Endothelial cell of umbilical vein (primary cell): Measurements from ENCODE around the gene PCLO. TPM values are rescaled to one million over a fixed set of nuclear protein-coding genes. Genes with fewer than 3 reads are reported as not detected.
A peak's percentile ranks its signal among the peaks of the same experiment; 100 is the strongest.

Source experiments
- BruUV-seq: library from RNA; stranded (reverse); fragments of 400-500 nt; replicated peaks from 2 replicates; lab custom pipeline; 2021; lab: Mats Ljungman, UMichigan
- CTCF ChIA-PET: fragments of 300-600, 350-600 bp; sonication (Branson Sonifier 250); formaldehyde crosslinking; loops from one replicate; lab custom pipeline; 2021; ENCODE audit warnings: antibody characterized with exemption, inconsistent platforms; lab: Charles Lee
- POLR2A ChIA-PET: fragments of 300-600, 350-600 bp; sonication (Branson Sonifier 250); formaldehyde crosslinking; loops from one replicate; lab custom pipeline; 2021; ENCODE audit warnings: antibody characterized with exemption, inconsistent platforms; lab: Charles Lee
- DNase-seq: peaks from one replicate; pipeline ENCODE4 v3.0.0-alpha.2; 2011; ENCODE audit warnings: low read depth, low spot score
- FAIRE-seq: peaks from 2 replicates; lab custom pipeline; 2011; peaks lifted over from hg19 to GRCh38; lab: Jason Lieb, UNC
- H2AFZ ChIP-seq: 2 replicates; pipeline ENCODE4 v1.6.0; 2012; ENCODE audit warnings: low read depth, low read length, control low read depth, inconsistent platforms
- H3K27ac ChIP-seq: 2 replicates; pipeline ENCODE4 v1.5.1; 2011; ENCODE audit warnings: low read depth, mild to moderate bottlenecking, control low read depth, low read length, moderate library complexity; ENCODE audit not compliant: insufficient read depth
- H3K27me3 ChIP-seq, 2 experiments: 2 replicates each; pipeline versions ENCODE4 v1.6.0 to v1.6.1; 2011; ENCODE audit warnings: low read length in 2 of 2, mixed read lengths in 1 of 2; ENCODE audit not compliant: control insufficient read depth in 2 of 2, insufficient read depth in 2 of 2
- H3K36me3 ChIP-seq, 2 experiments: 2 replicates in 1 of 2; 3 replicates in 1 of 2; pipeline ENCODE4 v1.5.1; 2011; ENCODE audit warnings: low read length in 2 of 2, mild to moderate bottlenecking in 1 of 2, moderate library complexity in 1 of 2; ENCODE audit not compliant: control insufficient read depth in 2 of 2, insufficient read depth in 2 of 2; ENCODE audit errors: extremely low read depth in 1 of 2
- H3K4me1 ChIP-seq: 3 replicates; pipeline ENCODE4 v1.5.1; 2011; ENCODE audit warnings: mild to moderate bottlenecking, low read length; ENCODE audit not compliant: control insufficient read depth, insufficient read depth; ENCODE audit errors: extremely low read depth
- H3K4me2 ChIP-seq: 2 replicates; pipeline ENCODE4 v1.6.1; 2011; ENCODE audit warnings: low read length, control low read depth, mixed read lengths; ENCODE audit not compliant: insufficient read depth
- H3K4me3 ChIP-seq, 3 experiments: fragments of 200-600 bp in 1 of 3; sonication (generic), shearing (Covaris generic) in 1 of 3; replicated peaks in 1 of 3; 2 replicates each; pipeline ENCODE4 v1.5.1; 2011 to 2016; ENCODE audit warnings: control low read depth in 3 of 3, low read length in 3 of 3, mild to moderate bottlenecking in 2 of 3, inconsistent platforms in 1 of 3, low read depth in 1 of 3, moderate library complexity in 1 of 3; ENCODE audit not compliant: insufficient read depth in 1 of 3
- H3K79me2 ChIP-seq: 2 replicates; pipeline ENCODE4 v1.6.0; 2012; ENCODE audit warnings: low read length, inconsistent platforms; ENCODE audit not compliant: control insufficient read depth, insufficient read depth
- H3K9ac ChIP-seq: replicated peaks from 2 replicates; pipeline ENCODE3; 2011; ENCODE audit warnings: low read length, control low read depth; ENCODE audit not compliant: insufficient read depth; ENCODE audit errors: extremely low read depth
- H3K9me1 ChIP-seq: replicated peaks from 3 replicates; pipeline ENCODE4 v1.6.0; 2011; ENCODE audit warnings: mild to moderate bottlenecking, low read length; ENCODE audit not compliant: control insufficient read depth, insufficient read depth; ENCODE audit errors: extremely low read depth
- H3K9me3 ChIP-seq: replicated peaks from 2 replicates; pipeline ENCODE4 v1.5.1; 2012; ENCODE audit warnings: low read length, inconsistent platforms; ENCODE audit not compliant: control insufficient read depth, insufficient read depth
- H4K20me1 ChIP-seq: replicated peaks from 2 replicates; pipeline ENCODE3; 2011; ENCODE audit warnings: mild to moderate bottlenecking, low read length; ENCODE audit not compliant: control insufficient read depth, insufficient read depth; ENCODE audit errors: extremely low read depth
- CTCF ChIP-seq, 2 donors: IDR thresholded peaks; 1 replicate in 1 of 2; 2 replicates in 1 of 2; pipeline ENCODE4 v1.5.1; 2011; ENCODE audit warnings: low read length in 2 of 2, mild to moderate bottlenecking in 2 of 2, moderate library complexity in 2 of 2, control low read depth in 1 of 2, inconsistent platforms in 1 of 2, low read depth in 1 of 2; ENCODE audit not compliant: insufficient read depth in 1 of 2; ENCODE audit errors: extremely low read depth in 1 of 2
- EZH2 ChIP-seq: IDR thresholded peaks from 2 replicates; pipeline ENCODE4 v1.6.1; 2012; ENCODE audit warnings: borderline replicate concordance, low read depth, mild to moderate bottlenecking, moderate library complexity, low read length, inconsistent platforms; ENCODE audit not compliant: severe bottlenecking
- FOS ChIP-seq: IDR thresholded peaks from 2 replicates; pipeline ENCODE4 v1.6.1; 2011; ENCODE audit warnings: mild to moderate bottlenecking, low read length, moderate library complexity, borderline replicate concordance; ENCODE audit not compliant: insufficient read depth
- GATA2 ChIP-seq: IDR thresholded peaks from 2 replicates; pipeline ENCODE4 v1.7.0; 2011; ENCODE audit warnings: low read depth, mild to moderate bottlenecking, moderate library complexity, mixed read lengths, low read length; ENCODE audit not compliant: insufficient read length, insufficient read depth
- JUN ChIP-seq: IDR thresholded peaks from 2 replicates; pipeline ENCODE4 v1.6.1; 2011; ENCODE audit warnings: borderline replicate concordance, low read depth; ENCODE audit not compliant: insufficient read length, insufficient read depth
- MAX ChIP-seq: IDR thresholded peaks from 2 replicates; pipeline ENCODE4 v1.6.1; 2011; ENCODE audit not compliant: insufficient read depth, insufficient read length
- MYC ChIP-seq: IDR thresholded peaks from one replicate; pipeline ENCODE4 v1.6.1; 2011; ENCODE audit warnings: mild to moderate bottlenecking, low read depth, low read length
- POLR2A ChIP-seq: IDR thresholded peaks from 2 replicates; pipeline ENCODE4 v1.6.1; 2012; ENCODE audit warnings: low read depth, mild to moderate bottlenecking, control low read depth, low read length
- POLR2AphosphoS5 ChIP-seq: IDR thresholded peaks from 2 replicates; pipeline ENCODE4 v1.6.1; 2012; ENCODE audit warnings: low read depth, mild to moderate bottlenecking, control low read depth, low read length, moderate library complexity; ENCODE audit not compliant: insufficient read depth
- dilution Hi-C: fragments of 300-500 bp; cut with MboI; formaldehyde crosslinking; loops from one replicate; pipeline ENCODE4 v1.15.0; 2019; ENCODE audit warnings: low sequenced_read_pairs; ENCODE audit not compliant: extremely low pct_ligation_motif_present
- intact Hi-C: fragments of 100-400 bp; cut with micrococcal nuclease; formaldehyde crosslinking; loops from one replicate; pipeline ENCODE4 v1.10.0; 2022
- polyA plus RNA-seq, 4 experiments: library from polyadenylated mRNA; depleted of rRNA in 3 of 4; stranded (reverse) in 3 of 4; unstranded in 1 of 4; fragments of >200 nt; gene quantifications; 2 replicates each; pipeline versions ENCODE4 v1.2.1 to v1.2.3, GENCODE V29; 2011 to 2012; ENCODE audit warnings: missing spikeins in 1 of 4
- total RNA-seq: library from RNA; stranded (reverse); gene quantifications from 2 replicates; pipeline ENCODE4 v1.2.3, GENCODE V29; 2021

PCLO gene
- total and polyA plus RNA-seq, 2 donors (not counting 3 experiments of a cell fraction or from before 2014, with no cell fraction given), result 0.04 to 0.75 TPM

- H3K9me3 ChIP-seq, result no peaks in the 10 kb centered on the region
- no peak overlapping the region for H3K27ac ChIP-seq
- H3K9ac ChIP-seq, result no peak overlapping the region
- no peaks in the 10 kb centered on the region for H3K79me2 ChIP-seq
- FAIRE-seq, result no peak
- ChIA-PET POLR2A (no interaction called here), CTCF (interaction anchor here (5.3 kb wide), 1 partner anchor 11 kb away, joined by 34 read pairs; no protein-coding TSS in a partner anchor)
- BruUV-seq, result no TSS peak
- dilution Hi-C loops, result no loop called here
- H3K27me3 ChIP-seq, result no peaks in the 10 kb centered on the region
- no peaks in the 10 kb centered on the region for H3K9me1 ChIP-seq
- H3K4me3 ChIP-seq, result no peak overlapping the region
- H2AFZ ChIP-seq, result peak overlapping the region; percentile 23
- no peak overlapping the region for H3K4me2 ChIP-seq
- H3K36me3 ChIP-seq, result no peaks in the 10 kb centered on the region
- peak; percentile 16 for DNase-seq
- intact Hi-C loops, result no loop called here
- TF ChIP-seq POLR2AphosphoS5 (no peak), FOS (peak; percentile 21), GATA2 (no peak), POLR2A (no peak)
- no peaks in the 10 kb centered on the region for H4K20me1 ChIP-seq
- H3K4me1 ChIP-seq, result peaks cover 6% of the 10 kb centered on the region
These were observed 339.6 kb downstream of the PCLO start for GRCh38 chr7:82823073-82823472.

- ChIA-PET CTCF (interaction anchor here (5.3 kb wide), 1 partner anchor 9 kb away, joined by 34 read pairs; no protein-coding TSS in a partner anchor), POLR2A (no interaction called here)
- Histone ChIP-seq H3K9me1 (no peaks in the 10 kb centered on the region), H3K4me2 (no peak overlapping the region), H3K36me3 (no peaks in the 10 kb centered on the region), H3K9me3 (no peaks in the 10 kb centered on the region), H3K27me3 (no peaks in the 10 kb centered on the region), H3K9ac (no peak overlapping the region), H4K20me1 (no peaks in the 10 kb centered on the region), H3K4me3 (no peak overlapping the region), H3K27ac (no peak overlapping the region), H2AFZ (no peak overlapping the region), H3K79me2 (no peaks in the 10 kb centered on the region), H3K4me1 (peaks cover 6% of the 10 kb centered on the region)
- no peak for TF ChIP-seq EZH2
- TF ChIP-seq POLR2A, result no peak
- TF ChIP-seq FOS, result no peak
- no peak for TF ChIP-seq POLR2AphosphoS5
- TF ChIP-seq CTCF (IDR thresholded peaks at IDR 0.05; ENCODE audit: extremely low read depth in 1 of 2, insufficient read depth in 1 of 2, low read depth in 1 of 2, low read length in 2 of 2), result no peak
- no peak for TF ChIP-seq MYC
- TF ChIP-seq GATA2, result no peak
- TF ChIP-seq MAX, result no peak
- no peak for TF ChIP-seq JUN
- no peak for DNase-seq
- dilution Hi-C loops (no loop called here), intact Hi-C loops (no loop called here)
- no peak for FAIRE-seq
- no TSS peak for BruUV-seq
These were observed 341.6 kb downstream of the PCLO start for GRCh38 chr7:82821037-82821436.
